K562 (cell line): ENCODE data around the gene OSM. TPM values are rescaled to one million over a fixed set of nuclear protein-coding genes. Genes with fewer than 3 reads are reported as not detected.

Experiments used
- ATAC-seq: fragments of 200-7000 bp; cut with Tn5 transposase; 3 replicates; pipeline ENCODE4 v1.9.1; 2020; ENCODE audit warnings: moderate library complexity
- BruUV-seq: library from RNA; stranded (reverse); fragments of 400-500 nt; replicated peaks from 2 replicates; lab custom pipeline; 2021; lab: Mats Ljungman, UMichigan
- CTCF ChIA-PET: fragments of 300-600 bp; formaldehyde crosslinking; extraction: SDS; loops from one replicate; lab custom pipeline; 2021; ENCODE audit warnings: low intra/inter-chr PET ratio; lab: Yijun Ruan, JAX
- POLR2A ChIA-PET: fragments of 300-600, 350-650 bp; sonication (Branson Sonifier 250); formaldehyde crosslinking; extraction: SDS; loops from one replicate; lab custom pipeline; 2021; ENCODE audit warnings: antibody characterized with exemption, inconsistent platforms; lab: Yijun Ruan, JAX
- DNase-seq, 4 experiments: peaks; one replicate each; pipeline versions ENCODE4 v3.0.0 to v3.0.0-alpha.2; 2011 to 2018; ENCODE audit warnings: low spot score in 3 of 4, mixed read lengths in 3 of 4; ENCODE audit errors: extremely low read depth in 1 of 4
- FAIRE-seq: peaks from 2 replicates; lab custom pipeline; 2011; peaks lifted over from hg19 to GRCh38; lab: Jason Lieb, UNC
- H2AFZ ChIP-seq: 2 replicates; pipeline ENCODE4 v1.6.0; 2011; ENCODE audit warnings: low read depth, low read length, control low read depth, inconsistent platforms
- H3K27ac ChIP-seq: fragments of 200-600 bp; 3 replicates; pipeline ENCODE4 v1.8.0; 2011; ENCODE audit warnings: low read depth, mild to moderate bottlenecking, control low read depth, inconsistent platforms, low read length, moderate library complexity, mixed read lengths; ENCODE audit errors: extremely low read depth
- H3K27me3 ChIP-seq, 2 experiments: fragments of 300-600 bp in 1 of 2; 2 replicates in 1 of 2; 3 replicates in 1 of 2; pipeline versions ENCODE4 v1.6.0 to v1.8.0; 2011; ENCODE audit warnings: inconsistent platforms in 2 of 2, low read length in 2 of 2, mild to moderate bottlenecking in 1 of 2, mixed read lengths in 1 of 2, moderate library complexity in 1 of 2; ENCODE audit not compliant: control insufficient read depth in 2 of 2, insufficient read depth in 2 of 2
- H3K36me3 ChIP-seq: fragments of 300-600 bp; 3 replicates; pipeline ENCODE4 v1.8.0; 2011; ENCODE audit warnings: mild to moderate bottlenecking, low read length, inconsistent platforms; ENCODE audit not compliant: control insufficient read depth, insufficient read depth
- H3K4me1 ChIP-seq, 2 experiments: fragments of 200-600 bp in 1 of 2; replicated peaks in 1 of 2; 2 replicates in 1 of 2; 3 replicates in 1 of 2; pipeline versions ENCODE4 v1.5.1 to v1.8.0; 2011; ENCODE audit warnings: inconsistent platforms in 2 of 2, low read length in 2 of 2, mild to moderate bottlenecking in 1 of 2, mixed read lengths in 1 of 2, moderate library complexity in 1 of 2; ENCODE audit not compliant: control insufficient read depth in 2 of 2, insufficient read depth in 2 of 2
- H3K4me2 ChIP-seq: 2 replicates; pipeline ENCODE4 v1.6.1; 2011; ENCODE audit warnings: low read length, control low read depth, inconsistent platforms, mixed read lengths; ENCODE audit not compliant: insufficient read depth
- H3K4me3 ChIP-seq: fragments of 200-600 bp; sonication (generic), shearing (Covaris generic); 2 replicates; pipeline ENCODE4 v1.5.1; 2016; ENCODE audit warnings: control low read depth, inconsistent platforms
- H3K79me2 ChIP-seq: fragments of 200-600 bp; 3 replicates; pipeline ENCODE4 v1.8.0; 2011; ENCODE audit warnings: low read length, inconsistent platforms; ENCODE audit not compliant: control insufficient read depth, insufficient read depth
- H3K9ac ChIP-seq, 2 experiments: 2 replicates each; pipeline versions ENCODE4 v1.6.0 to v1.6.1; 2011; ENCODE audit warnings: low read depth in 2 of 2, low read length in 2 of 2, control low read depth in 1 of 2, inconsistent platforms in 1 of 2, mild to moderate bottlenecking in 1 of 2, mixed read lengths in 1 of 2; ENCODE audit not compliant: insufficient read depth in 1 of 2
- H3K9me1 ChIP-seq: one replicate; pipeline ENCODE4 v1.6.0; 2011; ENCODE audit warnings: inconsistent platforms, mild to moderate bottlenecking, low read length, moderate library complexity; ENCODE audit not compliant: control insufficient read depth, insufficient read depth
- H3K9me3 ChIP-seq: replicated peaks from 2 replicates; pipeline ENCODE4 v1.5.1; 2011; ENCODE audit warnings: low read depth, low read length, inconsistent platforms; ENCODE audit not compliant: control insufficient read depth, insufficient read depth
- H4K20me1 ChIP-seq: replicated peaks from 2 replicates; pipeline ENCODE4 v1.6.1; 2011; ENCODE audit warnings: low read length, inconsistent platforms, mixed read lengths; ENCODE audit not compliant: control insufficient read depth, insufficient read depth
- ATF1 ChIP-seq, 2 experiments: fragments of 450-650 bp in 1 of 2; IDR thresholded peaks; 2 replicates each; pipeline ENCODE4 v1.6.1; 2016; ENCODE audit warnings: missing compliant biosample characterization in 1 of 2, missing genetic modification characterization in 1 of 2
- CREB1 ChIP-seq, 2 experiments: sonication (generic) in 1 of 2; formaldehyde crosslinking in 1 of 2; IDR thresholded peaks; 2 replicates each; pipeline versions ENCODE4 v1.6.1 to v1.8.0; 2012 to 2022; ENCODE audit warnings: inconsistent platforms in 1 of 2, mild to moderate bottlenecking in 1 of 2, missing genetic modification reagents in 1 of 2, moderate library complexity in 1 of 2
- CREM ChIP-seq: IDR thresholded peaks from 2 replicates; pipeline ENCODE4 v1.6.1; 2014; ENCODE audit warnings: antibody characterized with exemption, low read depth
- JUNB ChIP-seq: fragments of 450-650 bp; formaldehyde crosslinking; conservative IDR thresholded peaks from 2 replicates; pipeline ENCODE4 v1.4.0; 2020; ENCODE audit warnings: mild to moderate bottlenecking
- JUND ChIP-seq, 2 experiments: IDR thresholded peaks; 2 replicates in 1 of 2; 3 replicates in 1 of 2; pipeline ENCODE4 v1.6.1; 2011; ENCODE audit warnings: borderline replicate concordance in 2 of 2, low read depth in 2 of 2, low read length in 2 of 2, improper control_type of control experiment in 1 of 2, missing biosample characterization in 1 of 2, missing genetic modification characterization in 1 of 2, missing genetic modification reagents in 1 of 2
- KAT8 ChIP-seq: fragments of 450-650 bp; IDR thresholded peaks from 2 replicates; pipeline ENCODE4 v1.6.1; 2016; ENCODE audit warnings: low read depth, mild to moderate bottlenecking
- NRF1 ChIP-seq, 2 experiments: fragments of 450-650 bp; IDR thresholded peaks in 1 of 2; conservative IDR thresholded peaks in 1 of 2; 2 replicates each; pipeline ENCODE4 v1.6.1; 2014; ENCODE audit warnings: mild to moderate bottlenecking in 2 of 2
- PURB ChIP-seq: sonication (generic); formaldehyde crosslinking; IDR thresholded peaks from 2 replicates; pipeline ENCODE4 v1.9.0; 2021; ENCODE audit warnings: low read depth, mild to moderate bottlenecking, missing genetic modification reagents
- ZNF175 ChIP-seq: fragments of 200-800 bp; sonication (Bioruptor generic); IDR thresholded peaks from 2 replicates; pipeline ENCODE4 v1.6.1; 2016; ENCODE audit warnings: low read depth, mild to moderate bottlenecking, missing genetic modification characterization, missing compliant biosample characterization
- WGBS: fragments of 100-300 bp; shearing (Covaris generic); methylation state at CpG from one replicate; pipeline ENCODE4 v1.1.6; 2016; ENCODE audit warnings: low coverage, mixed read lengths; ENCODE audit not compliant: insufficient coverage; ENCODE audit errors: missing lambda C conversion rate; 5-methylcytosine and 5-hydroxymethylcytosine counted together
- in situ Hi-C: fragments of 300-500 bp; cut with MboI; formaldehyde crosslinking; loops from 4 replicates; pipeline ENCODE4 v1.15.0; 2018; ENCODE audit warnings: inconsistent platforms, mixed read lengths
- intact Hi-C: fragments of 100-400 bp; cut with micrococcal nuclease; formaldehyde crosslinking; loops from 2 replicates; pipeline ENCODE4 v1.14.2; 2022
- polyA plus RNA-seq, 8 experiments: library from polyadenylated mRNA; depleted of rRNA in 4 of 8; stranded (reverse) in 5 of 8; unstranded in 3 of 8; fragments of >200 nt; fragmentation: Nextera tagmentation in 2 of 8; fragmentation: Illumina TruSeq in 1 of 8; extraction: Ambion mirVana in 2 of 8; extraction: Trizol in 1 of 8; gene quantifications; 2 replicates each; pipeline versions ENCODE4 v1.2.1 to v1.2.3, GENCODE V29; 2011 to 2014; ENCODE audit warnings: inconsistent platforms in 1 of 8, missing spikeins in 1 of 8
- total RNA-seq, 7 experiments: library from RNA; depleted of rRNA in 6 of 7; stranded (reverse); fragments of >200 nt in 6 of 7; fragmentation: Illumina TruSeq in 2 of 7; extraction: Trizol in 2 of 7; gene quantifications; 2 replicates each; pipeline versions ENCODE4 v1.2.1 to v1.2.3, GENCODE V29; 2011 to 2021; ENCODE audit warnings: low replicate concordance in 1 of 7
- TF ChIP-seq, protein P1 (sequence below): IDR thresholded peaks from 2 replicates; pipeline ENCODE4 v1.6.1; 2016; ENCODE audit warnings: missing genetic modification characterization, missing compliant biosample characterization
- TF ChIP-seq, protein P2 (sequence below), 2 experiments: fragments of 450-650 bp; conservative IDR thresholded peaks; 2 replicates each; pipeline ENCODE4 v1.6.1; 2017; ENCODE audit warnings: mild to moderate bottlenecking in 2 of 2, moderate library complexity in 2 of 2
- TF ChIP-seq, protein P3 (sequence below), 2 experiments: fragments of 450-650 bp in 1 of 2; sonication (generic) in 1 of 2; formaldehyde crosslinking in 1 of 2; IDR thresholded peaks in 1 of 2; conservative IDR thresholded peaks in 1 of 2; 2 replicates each; pipeline versions ENCODE4 v1.6.1 to v1.8.1; 2016 to 2023; ENCODE audit warnings: mild to moderate bottlenecking in 2 of 2, moderate library complexity in 2 of 2, inconsistent platforms in 1 of 2, missing genetic modification reagents in 1 of 2
- TF ChIP-seq, protein P4 (sequence below): sonication (generic); formaldehyde crosslinking; IDR thresholded peaks from 2 replicates; pipeline ENCODE4 v1.8.1; 2022; ENCODE audit warnings: missing genetic modification reagents

The OSM gene
- total and polyA plus RNA-seq, 9 of the 15 experiments (the other 6 are each of a cell fraction or from before 2014, with no cell fraction given) = 0.22 TPM; not detected in 8

DNA sequence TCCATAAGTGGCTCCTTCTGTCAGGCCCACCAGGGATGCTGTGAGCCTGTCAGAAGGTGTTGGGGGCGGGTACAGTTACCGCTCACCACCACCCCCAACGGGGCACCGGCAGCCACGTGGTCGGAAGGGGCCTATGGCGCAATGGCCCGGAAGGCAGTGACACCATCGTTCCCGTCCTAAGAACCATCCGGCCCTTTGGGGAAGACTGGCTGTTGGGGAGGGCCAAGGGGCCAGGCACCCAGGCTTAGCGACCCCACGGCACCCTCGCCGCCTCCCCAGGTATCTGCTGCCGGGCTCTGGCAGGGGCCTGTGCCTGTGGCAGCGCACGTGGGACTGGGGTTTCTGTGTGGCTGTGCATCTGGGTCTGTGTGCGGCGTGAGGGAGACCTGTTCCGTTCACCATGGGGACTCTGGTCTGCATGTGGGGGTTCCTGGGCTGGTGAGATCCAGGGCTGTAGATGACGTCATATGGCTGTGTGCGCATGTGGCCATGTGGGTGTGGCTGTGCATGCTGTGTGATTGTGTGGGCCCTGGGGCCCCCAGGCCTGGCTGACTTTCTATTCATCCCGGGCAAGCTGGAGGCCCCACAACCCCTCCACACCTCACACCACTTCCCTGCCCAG lies 717 bp downstream of the OSM start:
- Histone ChIP-seq H3K79me2 (no peaks in the 10 kb centered on the region), H3K4me3 (no peak overlapping the region), H3K9ac (0 out of 4 replicates have a peak overlapping the region, but pooled peaks of 1 of the 2 experiments have one; percentile 1), H3K36me3 (no peaks in the 10 kb centered on the region), H3K4me1 (peaks cover 2 to 50% of the 10 kb centered on the region in 2 experiments; a peak in 4 of 5 replicates), H4K20me1 (no peaks in the 10 kb centered on the region; the same call in 1 of the 2 replicates), H3K4me2 (no peak overlapping the region), H3K27ac (no peak overlapping the region), H2AFZ (peak overlapping the region; percentile 51; the same call in 1 of the 2 replicates), H3K9me1 (no peaks in the 10 kb centered on the region), H3K9me3 (no peaks in the 10 kb centered on the region), H3K27me3 (no peaks in the 10 kb centered on the region)
- no TSS peak for BruUV-seq
- in situ Hi-C loops = loop anchor here (5.0 kb wide), 1 partner anchor 126 kb away; no protein-coding TSS in a partner anchor
- ChIA-PET POLR2A (interaction anchor here (0.6 kb wide), 1 partner anchor 74 kb away, joined by 3 read pairs; no protein-coding TSS in a partner anchor), CTCF (no interaction called here)
- WGBS = 53% methylated on average over 13 of the region's 24 CpGs
- FAIRE-seq = no peak
- intact Hi-C loops = no loop called here
- peak; percentile 66 for ATAC-seq
- peak; percentile 49 to 74 (median 61) for DNase-seq
- TF ChIP-seq CREM (peak; percentile 61; the same call in 1 of the 2 replicates), NRF1 (conservative IDR thresholded peaks at IDR 0.05 in 1 of 2, IDR thresholded peaks at IDR 0.05 in 1 of 2) (0 out of 4 replicates have a peak, but pooled peaks of 1 of the 2 experiments have one; percentile 16), CREB1 (IDR thresholded peaks at IDR 0.05) (no peak), CREB1 (CRISPR knock-in tag; IDR thresholded peaks at IDR 0.05) (0 out of 2 replicates have a peak, but pooled peaks have one; percentile 15), ZNF175 (CRISPR knock-in tag) (no peak), JUNB (0 out of 2 replicates have a peak, but pooled peaks have one; percentile 11), KAT8 (no peak), PURB (CRISPR knock-in tag) (no peak), ATF1 (CRISPR knock-in tag; IDR thresholded peaks at IDR 0.05) (no peak), ATF1 (tag; IDR thresholded peaks at IDR 0.05) (peak; percentile 43; the same call in 1 of the 2 replicates), JUND (IDR thresholded peaks at IDR 0.05; ENCODE audit: borderline replicate concordance, low read depth, low read length) (peak; percentile 60), JUND (tag; IDR thresholded peaks at IDR 0.05; ENCODE audit: borderline replicate concordance, low read depth, low read length) (peak; percentile 56; the same call in 2 of the 3 replicates)
- TF ChIP-seq, protein P1, sequence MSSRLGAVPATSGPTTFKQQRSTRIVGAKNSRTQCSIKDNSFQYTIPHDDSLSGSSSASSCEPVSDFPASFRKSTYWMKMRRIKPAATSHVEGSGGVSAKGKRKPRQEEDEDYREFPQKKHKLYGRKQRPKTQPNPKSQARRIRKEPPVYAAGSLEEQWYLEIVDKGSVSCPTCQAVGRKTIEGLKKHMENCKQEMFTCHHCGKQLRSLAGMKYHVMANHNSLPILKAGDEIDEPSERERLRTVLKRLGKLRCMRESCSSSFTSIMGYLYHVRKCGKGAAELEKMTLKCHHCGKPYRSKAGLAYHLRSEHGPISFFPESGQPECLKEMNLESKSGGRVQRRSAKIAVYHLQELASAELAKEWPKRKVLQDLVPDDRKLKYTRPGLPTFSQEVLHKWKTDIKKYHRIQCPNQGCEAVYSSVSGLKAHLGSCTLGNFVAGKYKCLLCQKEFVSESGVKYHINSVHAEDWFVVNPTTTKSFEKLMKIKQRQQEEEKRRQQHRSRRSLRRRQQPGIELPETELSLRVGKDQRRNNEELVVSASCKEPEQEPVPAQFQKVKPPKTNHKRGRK = no peak
- TF ChIP-seq, protein P2, sequence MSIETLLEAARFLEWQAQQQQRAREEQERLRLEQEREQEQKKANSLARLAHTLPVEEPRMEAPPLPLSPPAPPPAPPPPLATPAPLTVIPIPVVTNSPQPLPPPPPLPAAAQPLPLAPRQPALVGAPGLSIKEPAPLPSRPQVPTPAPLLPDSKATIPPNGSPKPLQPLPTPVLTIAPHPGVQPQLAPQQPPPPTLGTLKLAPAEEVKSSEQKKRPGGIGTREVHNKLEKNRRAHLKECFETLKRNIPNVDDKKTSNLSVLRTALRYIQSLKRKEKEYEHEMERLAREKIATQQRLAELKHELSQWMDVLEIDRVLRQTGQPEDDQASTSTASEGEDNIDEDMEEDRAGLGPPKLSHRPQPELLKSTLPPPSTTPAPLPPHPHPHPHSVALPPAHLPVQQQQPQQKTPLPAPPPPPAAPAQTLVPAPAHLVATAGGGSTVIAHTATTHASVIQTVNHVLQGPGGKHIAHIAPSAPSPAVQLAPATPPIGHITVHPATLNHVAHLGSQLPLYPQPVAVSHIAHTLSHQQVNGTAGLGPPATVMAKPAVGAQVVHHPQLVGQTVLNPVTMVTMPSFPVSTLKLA (conservative IDR thresholded peaks at IDR 0.05) = 0 out of 4 replicates have a peak, but pooled peaks of 1 of the 2 experiments have one; percentile 50
- TF ChIP-seq, protein P3, sequence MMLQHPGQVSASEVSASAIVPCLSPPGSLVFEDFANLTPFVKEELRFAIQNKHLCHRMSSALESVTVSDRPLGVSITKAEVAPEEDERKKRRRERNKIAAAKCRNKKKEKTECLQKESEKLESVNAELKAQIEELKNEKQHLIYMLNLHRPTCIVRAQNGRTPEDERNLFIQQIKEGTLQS (IDR thresholded peaks at IDR 0.05) = peak; percentile 94
- TF ChIP-seq, protein P3 (CRISPR knock-in tag; conservative IDR thresholded peaks at IDR 0.05) = no peak
- TF ChIP-seq, protein P4, sequence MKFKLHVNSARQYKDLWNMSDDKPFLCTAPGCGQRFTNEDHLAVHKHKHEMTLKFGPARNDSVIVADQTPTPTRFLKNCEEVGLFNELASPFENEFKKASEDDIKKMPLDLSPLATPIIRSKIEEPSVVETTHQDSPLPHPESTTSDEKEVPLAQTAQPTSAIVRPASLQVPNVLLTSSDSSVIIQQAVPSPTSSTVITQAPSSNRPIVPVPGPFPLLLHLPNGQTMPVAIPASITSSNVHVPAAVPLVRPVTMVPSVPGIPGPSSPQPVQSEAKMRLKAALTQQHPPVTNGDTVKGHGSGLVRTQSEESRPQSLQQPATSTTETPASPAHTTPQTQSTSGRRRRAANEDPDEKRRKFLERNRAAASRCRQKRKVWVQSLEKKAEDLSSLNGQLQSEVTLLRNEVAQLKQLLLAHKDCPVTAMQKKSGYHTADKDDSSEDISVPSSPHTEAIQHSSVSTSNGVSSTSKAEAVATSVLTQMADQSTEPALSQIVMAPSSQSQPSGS (CRISPR knock-in tag) = peak; percentile 43; the same call in 1 of the 2 replicates
